Activated CD8-positive, alpha-beta memory T cell treated with anti-CD3 and anti-CD28 coated beads, Interleukin-2, amount 50 U/mL, for 1 hour (primary cell): ENCODE measurements around the gene FYCO1.

Source experiments
- DNase-seq: peaks from one replicate; pipeline ENCODE4 v3.0.0-alpha.2; 2020; ENCODE audit errors: extremely low read depth

FYCO1 gene

DNA sequence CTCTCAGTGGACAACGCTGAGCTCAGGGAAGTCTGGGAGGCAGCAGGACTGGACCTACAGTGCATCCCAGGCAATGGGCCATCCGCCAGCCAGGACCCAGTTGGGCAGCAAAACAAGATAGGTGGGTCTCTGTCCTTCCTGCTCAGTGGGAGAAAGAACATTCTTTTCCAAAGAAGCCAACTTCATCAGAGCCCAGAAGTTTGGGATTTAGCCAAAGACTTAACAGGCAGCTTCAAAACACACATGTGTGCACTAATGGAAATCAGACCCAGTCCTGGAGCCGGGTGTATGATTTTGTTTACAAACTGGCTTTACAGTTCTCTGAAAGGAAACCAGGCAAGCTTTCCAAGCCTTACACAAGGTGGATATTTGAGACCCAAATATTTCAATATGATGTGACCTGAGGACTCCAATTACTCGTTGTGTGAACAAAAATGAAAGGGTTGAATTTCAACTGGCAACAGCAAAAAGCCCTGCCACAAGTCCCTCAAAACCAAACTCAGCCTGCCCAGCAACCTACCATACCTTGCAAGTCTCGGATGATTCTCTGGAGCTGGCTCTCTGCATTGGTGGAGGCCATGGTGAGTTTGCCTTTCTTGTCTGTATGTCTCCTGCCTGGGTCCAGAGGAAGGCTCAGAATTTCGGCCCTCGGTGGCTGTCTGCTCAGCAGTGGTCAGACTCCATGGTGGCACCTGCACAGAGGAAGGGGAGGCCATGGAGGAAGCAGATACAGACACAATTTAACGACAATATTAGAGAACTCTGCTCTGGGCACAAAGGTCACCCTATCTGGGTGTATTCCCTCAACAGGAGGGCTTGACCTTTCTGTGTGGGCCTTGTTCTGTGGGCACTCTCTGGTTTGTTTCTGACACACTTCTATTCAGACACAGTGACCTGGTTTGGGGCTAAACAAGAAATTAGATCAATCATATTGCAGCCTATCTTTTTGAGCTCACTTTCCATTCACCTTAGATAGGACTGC is 11.0 kb downstream of the FYCO1 start:
- no peak for DNase-seq

DNA sequence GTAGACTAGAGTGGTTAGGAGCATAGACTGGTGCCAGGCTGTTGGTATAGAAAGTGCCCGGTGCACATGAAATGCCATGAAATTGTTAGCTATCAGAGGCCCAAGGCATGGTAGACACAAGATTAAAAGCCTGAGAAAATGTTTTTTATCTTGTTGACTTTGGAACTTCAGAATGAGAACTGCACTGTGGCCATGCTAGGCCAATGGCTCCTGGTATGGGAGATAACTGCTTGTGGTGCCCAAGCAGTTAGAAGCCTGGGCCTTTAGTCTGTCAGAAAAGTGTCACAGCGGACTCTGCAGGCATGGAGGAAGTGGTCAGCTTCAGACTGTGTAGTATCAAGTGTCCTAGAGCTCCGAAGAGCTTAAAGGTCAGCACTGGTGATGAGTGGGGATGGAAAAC is 11.9 kb downstream of the FYCO1 start:
- DNase-seq, result no peak

DNA sequence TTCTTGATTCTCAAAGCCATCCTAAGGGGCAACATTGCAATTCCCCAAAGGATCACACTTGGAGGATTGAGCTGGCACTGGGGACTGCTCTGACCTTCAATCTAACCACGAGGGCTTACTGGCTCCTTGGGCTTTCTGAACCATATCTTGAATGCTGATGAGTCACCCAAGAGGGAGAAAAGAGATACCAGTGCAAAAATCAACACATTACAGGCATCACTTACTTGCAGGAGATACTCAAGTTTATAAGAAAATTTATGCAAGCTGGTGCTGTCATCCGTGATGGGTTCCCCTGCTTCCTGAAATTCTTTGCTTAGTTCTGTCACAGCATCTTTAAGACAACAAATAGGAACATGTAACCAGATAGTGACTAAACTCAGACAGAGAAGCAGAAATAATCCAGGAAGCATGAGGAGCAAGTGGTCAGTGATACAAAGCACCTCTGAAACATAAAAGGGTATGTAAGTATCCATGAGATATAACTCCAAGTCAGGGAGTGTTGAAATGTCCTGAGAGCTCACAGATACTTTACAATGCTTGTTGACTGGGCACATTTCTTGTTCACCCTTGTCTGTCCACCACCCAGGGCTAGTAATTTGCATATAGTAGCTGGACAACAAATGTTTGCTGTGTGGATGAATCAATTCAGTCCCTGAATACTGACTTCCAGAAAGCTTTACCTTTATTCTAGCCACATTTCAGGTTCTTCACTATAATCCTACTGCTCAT is 14.1 kb downstream of the FYCO1 start:
- no peak for DNase-seq

DNA sequence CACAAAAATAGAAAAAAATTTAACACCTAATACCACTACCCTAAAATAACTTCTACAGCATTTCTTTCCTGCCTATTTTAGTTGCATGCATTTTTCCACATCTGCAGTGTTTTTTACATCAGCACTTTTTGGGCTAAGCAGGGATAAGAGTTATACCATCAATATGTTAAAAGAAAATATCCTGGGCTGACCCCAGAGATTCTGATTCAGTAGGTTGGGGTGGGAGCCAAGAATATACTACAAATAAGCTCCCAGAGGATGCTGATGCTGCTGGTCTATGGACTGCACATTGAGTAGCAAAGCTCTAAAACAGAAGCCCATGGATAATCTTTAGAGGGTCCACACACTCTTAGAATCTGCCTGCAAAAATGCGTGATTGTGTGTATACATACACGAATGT is 14.8 kb downstream of the FYCO1 start:
- no peak for DNase-seq

DNA sequence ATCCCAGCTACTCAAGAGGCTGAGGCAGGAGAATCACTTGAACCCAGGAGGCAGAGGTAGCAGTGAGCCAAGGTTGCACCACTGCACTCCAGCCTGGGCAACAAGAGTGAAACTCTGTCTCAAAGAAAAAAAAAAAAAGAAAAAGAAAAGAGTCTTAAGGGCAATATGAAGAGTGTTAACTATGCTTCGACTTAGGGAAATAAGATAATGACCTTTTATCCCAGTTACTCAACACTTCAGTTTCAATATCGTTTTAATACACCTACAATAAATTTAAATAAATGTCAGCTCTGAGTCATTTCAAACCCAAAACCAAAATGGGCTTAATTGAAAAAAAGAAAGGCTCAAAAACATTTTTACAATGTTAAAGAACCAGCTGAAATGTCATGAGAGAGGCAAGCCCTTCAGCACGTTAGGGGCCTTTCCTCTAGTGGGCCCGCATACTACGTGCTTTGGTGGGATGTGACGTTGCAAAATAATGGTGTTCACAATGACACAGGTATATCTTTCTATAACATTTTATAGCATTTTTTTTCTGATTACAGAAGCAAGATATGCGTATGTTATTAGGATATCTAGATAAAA is 15.3 kb downstream of the FYCO1 start:
- no peak for DNase-seq

DNA sequence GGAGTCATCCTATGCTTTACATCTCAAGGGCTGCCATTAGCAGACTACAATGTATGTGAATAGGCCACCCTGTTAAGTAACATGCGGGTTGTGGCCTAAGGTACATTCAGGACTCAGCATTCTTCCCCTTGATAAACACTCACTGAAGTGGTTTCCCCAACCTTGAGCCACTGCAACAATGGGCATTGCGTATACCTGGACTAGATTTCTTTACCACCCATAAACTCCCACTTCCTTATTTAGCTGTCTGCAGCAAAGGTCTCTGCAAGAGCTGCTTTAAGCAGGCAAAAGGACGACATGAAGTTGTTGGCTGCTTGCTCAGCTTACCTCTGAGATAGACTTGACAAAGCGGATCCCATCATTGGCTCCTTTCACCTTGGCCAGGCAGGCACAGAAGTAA is 16.2 kb downstream of the FYCO1 start:
- DNase-seq, result no peak

DNA sequence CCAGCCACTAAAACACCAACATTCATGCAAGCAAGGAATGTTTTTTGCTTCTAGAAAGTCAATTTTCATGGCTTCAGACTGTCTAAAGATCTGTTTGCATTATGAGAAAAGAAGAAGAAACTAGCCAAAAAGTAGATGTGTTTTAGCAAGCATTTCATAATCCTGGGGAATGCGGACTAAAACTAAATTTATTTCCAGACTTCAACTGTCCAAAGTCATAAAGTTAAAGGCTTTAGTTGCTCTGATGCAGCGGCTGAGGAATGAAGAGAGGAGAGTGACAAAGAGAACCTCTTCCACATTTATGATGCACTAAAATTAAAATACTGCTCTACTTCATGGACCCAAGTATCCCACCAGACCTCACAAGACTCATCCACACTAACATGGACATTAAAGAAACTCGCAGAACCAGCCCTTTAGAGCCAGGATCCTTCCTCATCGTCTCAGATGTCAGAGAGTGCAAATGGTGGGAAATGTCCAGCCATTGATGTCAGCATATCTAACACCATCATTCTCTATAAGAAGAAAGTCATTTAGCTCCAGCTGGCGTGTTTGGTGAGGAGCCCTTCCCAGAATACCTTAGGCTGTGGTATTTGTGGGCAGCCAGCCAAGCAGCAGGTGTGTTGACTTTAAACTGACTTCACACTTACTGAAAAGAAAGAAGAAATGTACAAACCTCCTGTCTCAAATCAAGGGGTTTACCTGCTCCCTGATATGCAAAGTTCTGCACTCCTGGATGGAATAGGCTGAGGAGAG is 17.4 kb downstream of the FYCO1 start:
- no peak for DNase-seq

DNA sequence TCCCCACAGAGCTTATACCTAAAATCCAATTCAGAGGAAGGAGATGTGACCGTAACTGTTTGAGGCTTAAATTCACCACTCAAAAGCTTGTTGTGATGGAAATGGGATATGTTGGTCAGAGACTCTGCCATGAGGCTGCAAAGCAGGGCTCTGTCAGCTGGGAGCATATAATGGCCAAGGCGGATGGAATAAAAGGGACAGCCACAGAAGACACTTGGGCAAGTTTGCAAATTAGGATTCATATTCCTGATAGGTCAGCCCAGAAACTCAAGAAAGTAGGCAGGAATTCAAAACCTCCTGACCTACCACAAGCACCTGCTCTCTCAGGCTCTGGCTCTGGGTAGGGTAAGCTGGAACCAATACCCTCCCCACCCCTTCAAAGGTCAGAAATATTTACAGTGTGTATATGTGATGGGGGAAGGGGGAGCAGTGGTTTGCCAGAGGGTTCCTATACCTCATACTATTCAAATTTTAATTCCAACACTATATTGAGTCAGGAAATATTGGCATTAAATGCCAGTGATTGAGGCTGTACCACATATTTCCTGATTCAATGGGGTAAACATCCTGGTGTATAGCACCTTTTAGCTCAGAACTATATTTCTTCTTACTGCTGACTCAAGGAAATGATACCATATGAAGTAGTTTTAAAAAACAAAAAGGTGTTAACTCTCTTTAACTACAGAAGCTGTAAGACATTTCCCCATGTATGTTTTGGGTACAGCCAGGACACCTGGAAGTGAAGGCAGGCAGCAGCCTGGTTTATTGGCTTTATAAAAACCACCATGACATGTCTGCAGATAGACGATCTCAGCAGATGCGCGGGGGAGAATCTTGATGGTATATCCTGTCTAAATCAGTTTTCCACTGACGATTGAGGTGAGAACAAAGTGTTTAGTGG is 19.2 kb downstream of the FYCO1 start:
- no peak for DNase-seq

DNA sequence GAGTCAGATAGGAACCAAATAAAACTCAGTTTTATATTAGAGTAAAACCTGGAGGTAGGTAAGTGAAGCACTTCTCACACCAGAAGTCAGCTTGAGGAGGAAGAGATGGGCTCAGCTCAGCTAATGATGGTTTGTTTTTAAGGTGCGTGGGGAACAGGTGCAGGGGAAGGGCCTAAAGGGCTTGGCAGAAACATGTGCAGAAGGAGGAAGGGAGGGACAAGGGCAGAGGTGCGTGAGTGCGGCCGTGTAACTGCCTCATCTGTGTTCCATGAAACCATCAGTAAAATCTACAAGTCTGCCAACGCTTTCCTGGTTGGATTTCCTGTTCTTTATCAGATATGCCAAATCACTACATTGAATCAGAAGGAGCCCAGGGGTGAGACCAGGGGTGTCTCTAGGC is 19.9 kb downstream of the FYCO1 start:
- no peak for DNase-seq

DNA sequence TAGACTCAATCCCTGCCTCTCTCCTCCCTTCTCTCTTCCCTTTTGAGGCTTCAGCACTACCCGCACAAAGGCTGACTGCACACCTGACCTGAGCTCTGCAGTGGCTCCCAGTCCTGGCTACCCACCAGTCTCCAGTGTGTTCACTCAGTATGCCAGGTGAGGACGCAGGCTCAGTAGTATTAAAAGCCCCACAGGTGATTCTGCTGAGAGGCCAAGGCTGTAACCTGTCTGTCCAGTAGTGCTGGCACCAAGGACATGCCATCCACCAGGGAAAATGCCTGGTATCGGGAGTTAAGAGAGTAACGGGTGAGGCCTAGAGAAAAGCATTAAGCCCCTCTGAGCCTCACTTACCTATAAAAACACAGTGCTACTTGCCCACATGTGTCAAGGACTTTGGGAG is 20.9 kb downstream of the FYCO1 start:
- DNase-seq, result no peak

DNA sequence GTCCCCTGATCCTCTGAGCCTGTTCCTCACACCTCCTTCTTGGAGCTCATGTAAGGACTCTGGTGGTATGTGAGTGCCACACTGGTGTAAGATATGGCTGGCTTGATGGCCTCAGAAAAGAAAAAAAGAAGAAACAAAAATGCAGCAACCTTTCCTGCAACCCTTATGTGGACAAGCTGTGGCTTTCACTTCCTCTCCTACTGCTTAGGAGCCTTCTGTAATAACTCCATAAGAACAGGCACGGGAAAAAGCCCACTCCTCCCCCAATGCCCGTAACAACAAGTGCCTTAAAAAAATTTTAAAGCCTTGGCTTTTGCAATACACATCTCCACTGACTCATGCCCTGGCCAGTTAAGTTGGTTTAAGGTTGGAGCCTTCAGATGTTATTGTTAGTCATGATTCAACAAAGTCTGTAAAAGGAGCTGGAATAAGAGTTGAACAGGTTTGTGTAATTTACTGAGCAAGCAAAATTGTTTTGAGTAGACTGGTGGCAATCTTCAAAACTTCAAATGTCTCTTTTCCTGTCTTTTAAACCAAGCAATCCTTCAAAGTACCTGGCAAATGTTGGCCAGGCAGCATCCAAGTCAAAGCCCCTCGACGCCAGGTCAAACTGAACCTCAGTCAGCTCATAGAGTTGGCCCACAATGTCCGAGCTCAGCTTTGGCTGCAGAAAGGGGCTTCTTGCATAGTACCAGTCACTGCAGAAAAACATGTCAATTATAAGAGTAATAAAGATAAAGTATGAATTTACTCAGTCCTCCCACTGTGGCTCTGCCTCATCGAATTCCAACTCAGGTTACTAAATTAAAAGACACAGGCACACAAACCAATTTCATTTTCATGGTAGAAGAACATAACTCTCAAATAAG is 22.9 kb downstream of the FYCO1 start:
- no peak for DNase-seq

DNA sequence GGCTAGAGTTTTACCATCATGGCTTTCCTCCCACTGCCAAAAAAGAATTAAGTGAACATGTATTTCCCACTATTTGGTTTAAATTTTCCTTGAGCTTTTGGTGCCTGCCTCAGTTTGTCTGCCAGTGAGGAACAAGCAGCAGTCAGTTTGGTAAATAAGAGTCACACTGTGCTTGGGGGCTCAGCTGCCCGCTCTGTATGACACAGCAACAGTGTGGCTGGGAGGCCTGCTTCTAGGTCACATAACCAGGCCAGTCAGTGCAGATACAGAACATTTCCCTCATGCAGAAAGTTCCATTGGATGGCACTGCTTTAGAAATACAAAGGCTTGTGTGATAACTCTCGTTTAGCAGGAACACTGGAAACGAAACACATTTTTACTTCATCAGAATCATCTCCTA is 25.7 kb downstream of the FYCO1 start:
- no peak for DNase-seq

DNA sequence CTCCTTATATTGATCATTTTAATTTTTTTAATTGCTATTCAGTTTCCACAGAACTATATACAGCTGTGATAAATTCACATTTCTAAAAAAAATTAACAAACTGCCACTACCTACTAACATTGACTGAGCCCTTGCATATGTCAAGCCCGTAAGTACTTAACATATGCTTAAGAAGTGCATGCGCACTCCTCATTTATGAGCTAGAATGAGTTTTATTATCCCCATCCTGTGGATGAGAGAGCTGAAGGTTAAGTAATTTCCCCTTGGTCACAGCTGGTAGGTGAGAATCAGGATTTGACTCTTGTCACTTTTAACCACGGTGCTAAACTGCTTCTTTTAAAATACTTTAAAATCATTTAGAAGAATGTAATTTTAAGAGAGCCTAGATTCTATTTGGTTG is 26.5 kb downstream of the FYCO1 start:
- no peak for DNase-seq

DNA sequence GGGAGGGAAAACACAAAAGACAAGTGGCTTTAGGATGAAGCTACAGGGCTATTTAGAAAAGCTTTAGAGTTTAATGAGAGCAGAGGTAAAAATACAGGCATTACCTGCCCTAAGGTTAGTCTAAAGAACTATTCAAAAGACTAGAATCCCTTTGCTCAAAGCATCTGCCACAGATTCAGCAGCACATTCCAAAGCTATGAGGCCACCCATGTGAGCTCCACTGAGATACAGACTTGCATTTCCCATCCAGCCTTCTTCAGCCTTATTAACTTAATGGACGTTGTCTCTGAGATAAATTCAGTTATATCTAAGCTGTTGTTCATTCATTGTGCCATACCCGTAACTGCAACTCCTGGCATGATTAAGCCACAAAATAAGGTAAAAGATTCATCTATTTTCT is 26.9 kb downstream of the FYCO1 start:
- no peak for DNase-seq

DNA sequence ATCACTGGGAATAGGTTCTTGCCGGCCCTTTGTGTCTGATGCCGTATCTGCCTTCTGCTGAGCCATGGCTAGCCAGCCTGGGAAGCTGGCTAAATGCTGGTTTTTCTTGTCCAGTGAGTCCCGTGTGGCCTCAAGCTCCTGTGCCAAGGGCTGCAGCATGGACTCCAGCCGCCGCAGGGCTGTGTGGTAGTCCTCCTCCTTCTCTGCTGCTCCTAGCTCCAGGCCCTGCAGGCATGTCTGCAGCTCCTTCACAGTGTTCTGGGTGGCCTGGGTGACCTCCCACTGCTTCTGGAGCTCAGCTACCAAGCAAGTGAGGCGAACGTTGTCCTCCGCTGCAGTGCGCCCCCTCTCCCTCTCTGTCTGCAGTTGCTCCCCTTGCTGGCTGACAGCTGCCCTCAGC is 27.5 kb downstream of the FYCO1 start:
- DNase-seq, result no peak

DNA sequence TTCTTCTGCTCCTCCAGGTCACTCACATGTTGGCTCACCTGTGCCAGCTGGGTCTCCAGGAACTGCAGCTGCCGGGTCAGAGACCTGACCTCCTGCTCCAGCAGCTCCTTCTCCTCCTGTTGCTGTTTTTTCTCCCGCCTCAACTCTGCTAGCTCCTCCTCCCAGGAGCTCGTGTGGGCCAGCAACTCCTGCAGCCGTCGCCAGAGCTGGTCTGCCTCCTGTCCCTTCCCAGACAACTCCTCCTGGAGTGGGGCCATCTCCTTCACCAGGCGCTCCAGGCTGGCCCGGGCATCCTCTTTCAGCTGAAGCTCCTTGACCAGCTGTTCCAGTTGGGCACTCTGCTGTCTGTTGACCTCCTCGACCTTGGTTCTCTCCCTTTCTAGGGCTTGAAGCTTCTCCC is 27.9 kb downstream of the FYCO1 start:
- no peak for DNase-seq

DNA sequence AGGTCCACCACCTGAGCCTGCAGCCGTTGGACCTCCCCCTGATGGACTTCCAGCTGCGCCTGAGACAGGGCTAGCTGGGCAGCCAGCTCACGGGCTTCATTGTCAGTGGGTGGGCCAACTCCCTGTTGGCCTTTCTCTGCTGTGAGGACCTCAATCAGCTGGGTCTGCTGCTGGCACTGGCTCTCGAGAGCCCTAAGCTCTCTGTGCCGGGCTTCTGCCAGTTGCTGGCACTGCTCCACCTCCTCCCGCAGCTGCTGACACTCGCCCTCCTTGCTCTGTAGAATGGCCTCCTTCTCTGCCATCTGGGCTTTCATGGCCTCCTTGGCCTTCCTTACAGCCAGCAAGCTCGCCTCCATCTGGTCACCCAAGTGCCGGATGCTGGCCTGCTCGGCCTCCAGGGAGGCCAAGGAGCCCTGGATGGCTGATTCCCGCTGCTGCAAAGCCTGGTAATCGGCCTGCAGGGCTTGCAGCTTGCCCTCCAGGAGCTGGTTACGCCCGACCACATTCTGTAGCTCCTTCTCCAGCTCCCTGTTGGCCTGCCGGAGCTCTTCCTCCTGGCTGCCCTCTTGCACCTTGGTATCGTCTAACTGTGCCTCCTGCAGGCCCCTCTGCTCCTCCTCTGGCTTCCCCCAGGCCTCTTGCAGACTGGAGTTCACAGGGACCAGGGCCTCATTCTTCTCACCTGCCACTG is 28.5 kb downstream of the FYCO1 start:
- no peak for DNase-seq

DNA sequence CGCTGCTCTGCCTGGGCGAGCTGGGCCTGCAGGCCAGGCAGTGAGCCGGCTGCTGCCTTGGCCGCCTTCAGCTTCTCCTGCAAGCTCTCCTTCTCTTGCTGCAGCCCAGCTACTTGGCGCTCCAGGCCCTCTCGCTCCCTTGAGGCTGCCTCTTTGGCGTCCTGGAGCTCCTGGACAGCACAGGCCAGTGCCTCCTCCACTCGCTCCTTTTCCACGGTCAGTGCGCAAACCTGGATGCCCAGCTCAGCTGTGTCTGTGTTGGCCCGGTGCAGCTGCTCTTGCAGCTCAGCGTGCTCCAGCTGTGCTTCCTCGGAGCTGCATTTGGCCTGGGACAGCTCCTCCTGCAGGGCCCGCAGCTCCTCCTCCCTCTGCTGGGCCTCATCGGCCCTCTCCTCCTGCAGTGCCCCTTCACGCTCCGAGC is 29.2 kb downstream of the FYCO1 start:
- no peak for DNase-seq

DNA sequence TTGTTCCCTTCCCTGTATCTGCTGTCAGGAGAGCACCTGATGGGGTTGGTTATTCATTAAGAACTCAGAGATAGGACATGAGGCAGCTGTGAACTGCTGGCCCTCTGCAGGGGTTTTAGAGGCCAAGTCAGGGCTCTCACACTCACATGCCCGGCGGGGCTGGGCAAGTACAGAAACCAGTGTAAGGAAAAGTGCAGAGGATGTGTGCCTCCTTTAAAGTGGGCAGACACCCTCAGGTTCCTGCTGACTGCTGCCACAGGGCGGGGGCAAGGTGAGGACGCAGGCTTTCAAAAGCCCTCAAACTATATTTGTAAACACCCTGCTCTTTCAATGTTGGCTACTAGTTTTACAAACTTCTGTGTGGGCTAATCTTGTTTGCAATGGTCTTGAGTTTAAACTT is 30.0 kb downstream of the FYCO1 start:
- DNase-seq, result no peak
